Measurements from ENCODE around the gene TBC1D8. TPM values are rescaled to one million over a fixed set of nuclear protein-coding genes. Genes with fewer than 3 reads are reported as not detected.
A peak's percentile ranks its signal among the peaks of the same experiment; 100 is the strongest.

TBC1D8 gene
- total RNA-seq, 4 donors from 2014 or later = 16.7 to 44.0 (median 19.7) TPM

GRCh38 chr2:101040072-101040471, 111.1 kb downstream of the TBC1D8 start:
- TF ChIP-seq POLR2A (IDR thresholded peaks at IDR 0.05) (no peak), CTCF (IDR thresholded peaks at IDR 0.05) (no peak)
- Histone ChIP-seq H3K27me3 (no peaks in the 10 kb centered on the region), H3K4me3 (no peak overlapping the region), H3K9me3 (no peaks in the 10 kb centered on the region), H3K4me1 (no peaks in the 10 kb centered on the region), H3K36me3 (no peaks in the 10 kb centered on the region), H3K27ac (no peak overlapping the region)
- intact Hi-C loops (cut with DNase I; ENCODE audit: low total_unique reads) = no loop called here
- no peak for DNase-seq

GRCh38 chr2:101038455-101039255, 112.5 kb downstream of the TBC1D8 start:
- intact Hi-C loops (cut with DNase I; ENCODE audit: low total_unique reads) = loop anchor here (10.0 kb wide), 1 partner anchor 116 kb away; the partner anchor contains the start of gene TBC1D8
- Histone ChIP-seq H3K4me1 (no peaks in the 10 kb centered on the region), H3K27me3 (no peaks in the 10 kb centered on the region), H3K36me3 (no peaks in the 10 kb centered on the region), H3K4me3 (no peak overlapping the region), H3K9me3 (no peaks in the 10 kb centered on the region), H3K27ac (no peak overlapping the region)
- no peak for TF ChIP-seq POLR2A (IDR thresholded peaks at IDR 0.05)
- peak in 2 of 4 experiments; percentile 16 to 30 for TF ChIP-seq CTCF (IDR thresholded peaks at IDR 0.05)
- DNase-seq = no peak

- no peaks in the 10 kb centered on the region for H3K4me1 ChIP-seq
- H3K9me3 ChIP-seq = no peaks in the 10 kb centered on the region
- no peaks in the 10 kb centered on the region for H3K27me3 ChIP-seq
- no peak overlapping the region for H3K27ac ChIP-seq
- H3K36me3 ChIP-seq = no peaks in the 10 kb centered on the region
- no peak for DNase-seq
- no peak overlapping the region for H3K4me3 ChIP-seq
- intact Hi-C loops (cut with DNase I; ENCODE audit: low total_unique reads) = loop anchor here (10.0 kb wide), 1 partner anchor 118 kb away; the partner anchor contains the start of gene TBC1D8
- TF ChIP-seq CTCF (IDR thresholded peaks at IDR 0.05) (no peak), POLR2A (IDR thresholded peaks at IDR 0.05) (no peak)
Measured at GRCh38 chr2:101037161-101037755, 113.9 kb downstream of the TBC1D8 start.

- TF ChIP-seq POLR2A (IDR thresholded peaks at IDR 0.05) = no peak
- peak; percentile 40 to 55 (median 54) for TF ChIP-seq CTCF (IDR thresholded peaks at IDR 0.05)
- intact Hi-C loops (cut with DNase I; ENCODE audit: low total_unique reads) = loop anchor here (10.0 kb wide), 1 partner anchor 118 kb away; the partner anchor contains the start of gene TBC1D8
- no peaks in the 10 kb centered on the region for H3K36me3 ChIP-seq
Measured at GRCh38 chr2:101036562-101036961, 114.6 kb downstream of the TBC1D8 start.

More at GRCh38 chr2:101036562-101036961, 114.6 kb downstream of the TBC1D8 start:
- no peaks in the 10 kb centered on the region for H3K27me3 ChIP-seq
- no peaks in the 10 kb centered on the region for H3K9me3 ChIP-seq
- H3K4me1 ChIP-seq = no peaks in the 10 kb centered on the region
- H3K4me3 ChIP-seq = no peak overlapping the region
- no peak for DNase-seq
- no peak overlapping the region for H3K27ac ChIP-seq
